Measurements from ENCODE around the gene CD79B.

DNA sequence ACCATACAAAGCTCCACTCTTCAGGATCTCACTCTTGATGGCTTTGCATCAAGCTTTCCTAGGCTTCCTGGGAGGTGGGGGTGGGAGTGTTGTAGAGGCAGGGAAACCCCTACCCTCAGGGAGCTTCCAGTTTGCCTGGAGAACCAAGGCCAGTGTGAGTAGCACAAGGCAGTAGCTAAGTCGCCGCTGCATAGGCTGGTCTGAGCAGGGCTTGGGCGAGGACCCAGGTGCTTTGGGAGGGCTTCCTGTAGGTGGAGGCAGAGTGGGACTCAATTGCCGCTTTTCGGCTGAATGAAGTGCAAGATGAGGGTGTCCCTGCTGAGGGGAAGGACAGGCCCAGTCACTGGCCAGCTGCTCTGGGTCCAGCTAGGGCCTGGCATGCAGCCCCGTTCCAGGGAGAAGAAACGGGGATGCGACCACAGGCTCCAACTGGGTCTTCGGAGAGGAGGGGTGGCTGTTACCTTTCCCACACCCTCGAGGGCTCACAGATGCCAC, 3.9 kb downstream of the CD79B start:
- TF ChIP-seq POLR2A (IDR thresholded peaks at IDR 0.05; ENCODE audit: borderline replicate concordance, extremely low read depth, insufficient read depth, insufficient read length) (no peak), EZH2 (IDR thresholded peaks at IDR 0.05) (no peak), POLR2AphosphoS5 (IDR thresholded peaks at IDR 0.05; ENCODE audit: low read depth, low read length) (no peak), SP1 (IDR thresholded peaks at IDR 0.05; ENCODE audit: low read depth) (no peak), EGR1 (IDR thresholded peaks at IDR 0.05; ENCODE audit: low read depth) (no peak), YY1 (IDR thresholded peaks at IDR 0.05; ENCODE audit: extremely low read depth, insufficient replicate concordance, low read depth, low read length) (no peak)
- TF ChIP-seq, protein P1, sequence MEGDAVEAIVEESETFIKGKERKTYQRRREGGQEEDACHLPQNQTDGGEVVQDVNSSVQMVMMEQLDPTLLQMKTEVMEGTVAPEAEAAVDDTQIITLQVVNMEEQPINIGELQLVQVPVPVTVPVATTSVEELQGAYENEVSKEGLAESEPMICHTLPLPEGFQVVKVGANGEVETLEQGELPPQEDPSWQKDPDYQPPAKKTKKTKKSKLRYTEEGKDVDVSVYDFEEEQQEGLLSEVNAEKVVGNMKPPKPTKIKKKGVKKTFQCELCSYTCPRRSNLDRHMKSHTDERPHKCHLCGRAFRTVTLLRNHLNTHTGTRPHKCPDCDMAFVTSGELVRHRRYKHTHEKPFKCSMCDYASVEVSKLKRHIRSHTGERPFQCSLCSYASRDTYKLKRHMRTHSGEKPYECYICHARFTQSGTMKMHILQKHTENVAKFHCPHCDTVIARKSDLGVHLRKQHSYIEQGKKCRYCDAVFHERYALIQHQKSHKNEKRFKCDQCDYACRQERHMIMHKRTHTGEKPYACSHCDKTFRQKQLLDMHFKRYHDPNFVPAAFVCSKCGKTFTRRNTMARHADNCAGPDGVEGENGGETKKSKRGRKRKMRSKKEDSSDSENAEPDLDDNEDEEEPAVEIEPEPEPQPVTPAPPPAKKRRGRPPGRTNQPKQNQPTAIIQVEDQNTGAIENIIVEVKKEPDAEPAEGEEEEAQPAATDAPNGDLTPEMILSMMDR (IDR thresholded peaks at IDR 0.05 in 2 of 3, conservative IDR thresholded peaks at IDR 0.05 in 1 of 3; ENCODE audit: borderline replicate concordance in 1 of 3, insufficient read depth in 1 of 3, low read depth in 2 of 3, low read length in 2 of 3) = no peak
- TF ChIP-seq, protein P2, sequence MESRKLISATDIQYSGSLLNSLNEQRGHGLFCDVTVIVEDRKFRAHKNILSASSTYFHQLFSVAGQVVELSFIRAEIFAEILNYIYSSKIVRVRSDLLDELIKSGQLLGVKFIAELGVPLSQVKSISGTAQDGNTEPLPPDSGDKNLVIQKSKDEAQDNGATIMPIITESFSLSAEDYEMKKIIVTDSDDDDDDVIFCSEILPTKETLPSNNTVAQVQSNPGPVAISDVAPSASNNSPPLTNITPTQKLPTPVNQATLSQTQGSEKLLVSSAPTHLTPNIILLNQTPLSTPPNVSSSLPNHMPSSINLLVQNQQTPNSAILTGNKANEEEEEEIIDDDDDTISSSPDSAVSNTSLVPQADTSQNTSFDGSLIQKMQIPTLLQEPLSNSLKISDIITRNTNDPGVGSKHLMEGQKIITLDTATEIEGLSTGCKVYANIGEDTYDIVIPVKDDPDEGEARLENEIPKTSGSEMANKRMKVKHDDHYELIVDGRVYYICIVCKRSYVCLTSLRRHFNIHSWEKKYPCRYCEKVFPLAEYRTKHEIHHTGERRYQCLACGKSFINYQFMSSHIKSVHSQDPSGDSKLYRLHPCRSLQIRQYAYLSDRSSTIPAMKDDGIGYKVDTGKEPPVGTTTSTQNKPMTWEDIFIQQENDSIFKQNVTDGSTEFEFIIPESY (IDR thresholded peaks at IDR 0.05; ENCODE audit: extremely low read depth, insufficient replicate concordance, low read length) = no peak

Data from HCT116 (cell line).